Uterus (tissue), 2 donors: ENCODE measurements around the gene MREG.

ENCODE experiments used
- CTCF ChIP-seq, 4 experiments: fragments of 200-600 bp in 2 of 4; fragments of 450-650 bp in 2 of 4; sonication (generic) in 2 of 4; IDR thresholded peaks; one replicate each; pipeline ENCODE4 v1.5.1; 2016 to 2019; ENCODE audit warnings: antibody characterized with exemption in 4 of 4, mild to moderate bottlenecking in 2 of 4, moderate library complexity in 1 of 4
- POLR2A ChIP-seq, 2 donors: fragments of 450-650 bp; IDR thresholded peaks; one replicate each; pipeline ENCODE4 v1.6.1; 2016; ENCODE audit warnings: antibody characterized with exemption in 2 of 2, mild to moderate bottlenecking in 1 of 2, moderate library complexity in 1 of 2

- no peak for TF ChIP-seq CTCF (IDR thresholded peaks at IDR 0.05)
- TF ChIP-seq POLR2A (IDR thresholded peaks at IDR 0.05) = no peak
Measured at GRCh38 chr2:215942194-215942593, 71.2 kb downstream of the MREG start.
